ENCODE data around the gene ARL10.

GRCh38 chr5:176414704-176415103 lies 49.4 kb downstream of the ARL10 start:
- no peak for TF ChIP-seq POLR2A (IDR thresholded peaks at IDR 0.05; ENCODE audit: low read length)
- no peak for TF ChIP-seq GATA1 (IDR thresholded peaks at IDR 0.05; ENCODE audit: low read depth, low read length)

All from erythroblast (primary cell).